Fibroblast of pulmonary artery (primary cell): ENCODE results near the gene TDRD1.
"Not testable (repeated sequence)": the region's sequence is repeated elsewhere in the genome, so short reads cannot be mapped to it uniquely, and the experiment has no call there.

ENCODE experiments used
- DNase-seq: peaks from one replicate; pipeline ENCODE4 v3.0.0-alpha.2; 2010; ENCODE audit warnings: low read depth
- H3K4me3 ChIP-seq: replicated peaks from 2 replicates; pipeline ENCODE4 v1.5.1; 2011; ENCODE audit warnings: low read depth, mild to moderate bottlenecking, control low read depth, low read length, moderate library complexity
- TF ChIP-seq, protein P1 (sequence below): IDR thresholded peaks from 2 replicates; pipeline ENCODE4 v1.5.1; 2011; ENCODE audit warnings: mild to moderate bottlenecking, control low read depth, low read length, inconsistent platforms; ENCODE audit errors: missing control alignments

The TDRD1 gene

DNA sequence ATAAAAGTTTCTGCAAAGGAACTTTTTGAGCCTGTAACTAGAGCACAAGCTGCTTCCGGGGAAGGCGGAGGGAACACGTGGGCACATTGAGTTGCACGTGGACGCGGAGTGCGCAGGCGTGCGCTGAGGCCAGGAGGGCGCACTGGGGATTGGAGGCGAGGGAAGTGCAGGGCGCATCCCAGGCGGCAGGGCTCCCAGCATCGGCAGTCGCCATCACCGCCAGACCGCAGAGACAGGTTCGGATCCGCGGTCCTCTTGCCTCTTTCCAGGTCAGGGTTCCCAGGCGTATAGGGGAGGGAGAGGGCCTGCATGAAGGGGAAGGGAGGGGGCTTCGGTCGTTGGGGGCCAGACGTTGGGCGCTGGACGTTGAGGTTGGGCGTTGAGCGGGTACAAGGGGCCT, at the start of gene TDRD1:
TSS of gene TDRD1 (plus strand) at position 206 of the 400 bp plus-strand sequence. CDS start 8,479 bp downstream, outside the sequence.
- TF ChIP-seq, protein P1, sequence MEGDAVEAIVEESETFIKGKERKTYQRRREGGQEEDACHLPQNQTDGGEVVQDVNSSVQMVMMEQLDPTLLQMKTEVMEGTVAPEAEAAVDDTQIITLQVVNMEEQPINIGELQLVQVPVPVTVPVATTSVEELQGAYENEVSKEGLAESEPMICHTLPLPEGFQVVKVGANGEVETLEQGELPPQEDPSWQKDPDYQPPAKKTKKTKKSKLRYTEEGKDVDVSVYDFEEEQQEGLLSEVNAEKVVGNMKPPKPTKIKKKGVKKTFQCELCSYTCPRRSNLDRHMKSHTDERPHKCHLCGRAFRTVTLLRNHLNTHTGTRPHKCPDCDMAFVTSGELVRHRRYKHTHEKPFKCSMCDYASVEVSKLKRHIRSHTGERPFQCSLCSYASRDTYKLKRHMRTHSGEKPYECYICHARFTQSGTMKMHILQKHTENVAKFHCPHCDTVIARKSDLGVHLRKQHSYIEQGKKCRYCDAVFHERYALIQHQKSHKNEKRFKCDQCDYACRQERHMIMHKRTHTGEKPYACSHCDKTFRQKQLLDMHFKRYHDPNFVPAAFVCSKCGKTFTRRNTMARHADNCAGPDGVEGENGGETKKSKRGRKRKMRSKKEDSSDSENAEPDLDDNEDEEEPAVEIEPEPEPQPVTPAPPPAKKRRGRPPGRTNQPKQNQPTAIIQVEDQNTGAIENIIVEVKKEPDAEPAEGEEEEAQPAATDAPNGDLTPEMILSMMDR, result no peak
- no peak within 1 kb of the TSS for H3K4me3 ChIP-seq
- DNase-seq, result no peak

- TF ChIP-seq, protein P1, result no peak
- no peak for DNase-seq
- H3K4me3 ChIP-seq, result no peak overlapping the region
Observed at GRCh38 chr10:114131094-114131493, 48.1 kb upstream of the TDRD1 start.

- TF ChIP-seq, protein P1, result no peak
- H3K4me3 ChIP-seq, result no peak overlapping the region
- DNase-seq, result no peak
Observed at GRCh38 chr10:114135476-114135875, 43.7 kb upstream of the TDRD1 start.

DNA sequence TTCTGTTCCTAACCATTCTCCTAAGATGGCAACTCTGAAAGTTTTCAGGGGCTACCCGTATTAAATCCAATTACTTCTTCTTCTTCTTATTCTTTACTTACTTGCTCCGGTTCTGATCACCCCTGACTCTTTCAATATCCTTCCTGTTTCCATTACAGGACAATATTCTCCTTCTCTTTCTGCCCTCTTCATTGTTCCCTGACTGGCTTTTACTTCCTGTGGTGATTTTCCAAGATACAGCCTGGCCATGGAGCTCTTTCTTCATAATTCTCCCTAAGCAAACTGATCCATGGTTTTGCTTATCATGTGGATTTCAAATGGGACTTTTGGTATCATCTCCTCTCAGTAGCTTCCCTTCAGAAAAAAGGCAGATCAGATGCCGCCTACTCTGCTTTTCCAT, 40.6 kb upstream of the TDRD1 start:
- TF ChIP-seq, protein P1, result no peak
- no peak overlapping the region for H3K4me3 ChIP-seq
- DNase-seq, result peak; percentile 7

GRCh38 chr10:114140036-114140435, 39.1 kb upstream of the TDRD1 start:
- TF ChIP-seq, protein P1, result no peak
- DNase-seq, result no peak
- no peak overlapping the region for H3K4me3 ChIP-seq

DNA sequence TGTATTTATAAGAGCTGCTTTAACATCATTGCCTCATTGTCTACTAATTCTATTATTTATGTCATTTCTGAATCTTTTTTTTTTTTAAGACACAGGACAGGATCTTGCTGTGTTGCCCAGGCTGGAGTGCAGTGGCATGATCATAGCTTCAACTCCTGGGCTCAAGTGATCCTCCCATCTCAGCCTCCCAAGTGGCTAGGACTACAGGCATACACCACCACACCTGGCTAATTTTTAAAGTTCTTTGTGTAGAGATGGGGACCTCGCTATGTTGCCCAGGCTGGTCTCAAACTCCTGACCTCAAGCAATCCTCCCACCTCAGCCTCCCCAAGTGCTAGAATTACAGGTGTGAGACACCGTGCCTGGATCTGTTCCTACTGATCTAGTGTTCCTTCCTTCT, 38.3 kb upstream of the TDRD1 start:
- H3K4me3 ChIP-seq, DNase-seq: not testable (repeated sequence)

DNA sequence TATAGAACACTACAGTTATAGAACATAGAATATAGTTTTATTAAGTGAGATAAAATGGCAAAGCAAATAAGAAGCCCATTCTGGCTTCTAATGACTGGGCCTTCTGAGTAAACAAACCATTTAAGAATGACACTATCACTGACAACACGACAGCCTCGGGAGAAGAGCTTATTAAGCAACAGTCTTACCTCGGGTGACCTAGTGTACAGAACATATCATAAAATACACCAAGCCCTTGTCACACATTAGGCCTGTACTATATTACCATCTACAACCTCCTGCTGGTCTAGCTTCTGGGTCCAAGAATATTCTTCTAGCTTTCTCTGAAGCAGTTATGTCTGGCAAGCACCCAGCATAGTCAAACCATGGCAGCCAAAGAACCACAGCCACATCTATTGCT, 37.1 kb upstream of the TDRD1 start:
- TF ChIP-seq, protein P1, result no peak
- H3K4me3 ChIP-seq, result no peak overlapping the region
- DNase-seq, result no peak

DNA sequence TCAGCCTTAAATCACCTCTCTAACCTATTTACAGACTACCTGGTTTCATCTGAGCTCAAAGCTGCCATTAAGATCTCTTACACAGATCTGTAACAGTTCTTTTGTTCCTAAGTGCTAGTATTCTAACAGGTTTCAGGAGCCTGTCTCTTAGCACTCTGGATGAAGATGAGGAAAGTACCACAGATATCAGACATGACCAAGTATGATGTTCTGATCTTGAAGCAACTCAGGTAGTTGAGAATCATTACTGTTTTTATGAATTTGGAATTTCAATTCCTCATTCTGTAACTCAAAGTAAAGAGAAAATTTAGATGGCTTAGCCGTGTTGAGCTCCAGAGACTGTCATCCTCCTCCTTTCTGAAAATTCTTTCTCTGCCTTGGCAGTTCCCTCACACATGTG, 36.0 kb upstream of the TDRD1 start:
- no peak overlapping the region for H3K4me3 ChIP-seq
- TF ChIP-seq, protein P1, result no peak
- no peak for DNase-seq

- not testable (repeated sequence) for H3K4me3 ChIP-seq, DNase-seq
Observed at GRCh38 chr10:114149476-114149875, 29.7 kb upstream of the TDRD1 start.
